T-helper 1 cell treated with Interleukin-12 subunit alpha and Interleukin-12 subunit beta and Interleukin-4 antibody, amounts not matched to agents 30 ng/mL and 1 ng/mL, for 36 hours (primary cell): ENCODE measurements around the gene KANK3. TPM values are rescaled to one million over a fixed set of nuclear protein-coding genes. Genes with fewer than 3 reads are reported as not detected.
"Not testable (repeated sequence)": the region's sequence is repeated elsewhere in the genome, so short reads cannot be mapped to it uniquely, and the experiment has no call there.

Source experiments
- intact Hi-C: fragments of 100-400 bp; cut with micrococcal nuclease; formaldehyde crosslinking; loops from one replicate; pipeline ENCODE4 v1.15.1; 2024
- total RNA-seq: library from RNA; stranded (reverse); gene quantifications from 2 replicates; pipeline ENCODE4 v1.2.3, GENCODE V29; 2022

Gene KANK3
- total RNA-seq, 1 donor from 2014 or later: 1.5 TPM

DNA sequence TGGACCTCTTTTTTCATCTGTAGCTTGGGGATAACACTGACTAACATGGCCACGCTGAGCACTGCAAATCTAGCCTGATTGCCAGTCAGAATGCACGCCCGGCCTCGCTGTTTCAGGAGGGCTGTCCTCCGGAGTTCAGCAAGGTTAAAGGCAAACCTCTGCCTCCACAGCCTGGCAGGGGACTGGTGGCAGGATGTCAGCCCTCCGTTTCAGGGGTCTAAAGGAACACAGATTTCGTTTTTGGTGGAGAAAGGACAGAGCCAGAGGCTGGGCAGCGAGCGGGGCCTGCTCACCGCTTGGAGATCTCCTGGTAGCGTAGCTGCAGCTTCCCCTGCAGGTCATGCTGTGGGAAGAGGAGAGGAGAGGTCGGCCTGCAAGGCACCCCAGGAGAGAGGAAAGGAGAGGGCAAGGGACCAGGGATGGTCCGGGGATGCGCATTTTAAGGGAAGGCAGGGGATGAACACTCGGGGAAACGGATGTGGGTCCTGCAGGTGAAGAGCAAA, 22.4 kb downstream of the KANK3 start:
- intact Hi-C loops: loop anchor here (1.0 to 10.0 kb wide), 7 partner anchors 12 to 396 kb away; partner anchors contain the start of genes CD320, CTXN1, HNRNPM and MARCHF2

DNA sequence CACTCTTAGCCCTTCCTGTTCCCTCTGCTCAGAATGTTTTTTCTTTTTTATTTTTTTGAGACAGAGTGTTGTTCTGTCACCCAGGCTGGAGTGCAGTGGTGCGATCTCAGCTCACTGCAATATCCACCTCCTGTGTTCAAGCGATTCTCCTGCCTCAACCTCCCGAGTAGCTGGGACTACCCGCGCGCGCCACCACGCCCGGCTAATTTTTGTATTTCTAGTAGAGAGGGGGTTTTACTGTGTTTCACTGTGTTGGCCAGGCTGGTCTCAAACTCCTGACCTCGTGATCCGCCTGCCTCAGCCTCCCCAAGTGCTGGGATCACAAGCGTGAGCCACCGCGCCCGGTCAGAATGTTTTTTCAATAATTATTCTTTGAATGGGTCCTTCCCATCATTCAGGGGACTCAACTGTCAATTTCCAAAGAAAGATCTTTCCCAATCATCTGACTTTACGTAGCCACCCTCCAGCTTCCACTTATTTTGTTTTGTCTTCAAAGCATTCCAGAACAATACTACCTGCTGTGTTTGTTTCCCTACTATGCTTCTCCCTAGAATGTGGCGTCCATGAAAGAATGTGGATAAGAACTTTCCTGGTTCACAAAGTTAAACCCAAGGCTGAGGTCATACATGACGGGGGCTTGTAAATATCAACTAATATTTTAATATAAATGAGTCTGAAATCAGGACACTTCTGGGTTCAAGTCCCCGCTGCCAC, 23.1 kb downstream of the KANK3 start:
- intact Hi-C loops: loop anchor here (5.0 to 10.0 kb wide), 2 partner anchors 53 to 395 kb away; partner anchors contain the start of genes CTXN1 and SNAPC2

DNA sequence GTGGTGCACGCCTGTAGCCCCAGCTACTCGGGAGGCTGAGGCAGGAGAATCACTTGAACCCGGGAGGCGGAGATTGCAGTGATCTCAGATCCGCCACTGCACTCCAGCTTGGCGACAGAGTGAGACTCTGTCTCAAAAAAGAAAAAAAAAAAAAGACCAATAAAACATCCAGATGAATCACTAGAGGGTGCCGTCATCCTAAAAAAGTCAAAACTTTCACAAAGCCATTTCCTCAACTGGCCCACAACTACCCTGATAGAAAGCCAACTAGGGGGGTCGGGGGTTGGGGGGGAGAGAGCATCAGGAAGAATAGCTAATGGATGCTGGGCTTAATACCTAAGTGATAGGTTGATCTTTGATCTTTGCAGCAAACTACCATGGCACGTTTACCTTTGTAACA, 24.2 kb downstream of the KANK3 start:
- intact Hi-C loops: not testable (repeated sequence)

DNA sequence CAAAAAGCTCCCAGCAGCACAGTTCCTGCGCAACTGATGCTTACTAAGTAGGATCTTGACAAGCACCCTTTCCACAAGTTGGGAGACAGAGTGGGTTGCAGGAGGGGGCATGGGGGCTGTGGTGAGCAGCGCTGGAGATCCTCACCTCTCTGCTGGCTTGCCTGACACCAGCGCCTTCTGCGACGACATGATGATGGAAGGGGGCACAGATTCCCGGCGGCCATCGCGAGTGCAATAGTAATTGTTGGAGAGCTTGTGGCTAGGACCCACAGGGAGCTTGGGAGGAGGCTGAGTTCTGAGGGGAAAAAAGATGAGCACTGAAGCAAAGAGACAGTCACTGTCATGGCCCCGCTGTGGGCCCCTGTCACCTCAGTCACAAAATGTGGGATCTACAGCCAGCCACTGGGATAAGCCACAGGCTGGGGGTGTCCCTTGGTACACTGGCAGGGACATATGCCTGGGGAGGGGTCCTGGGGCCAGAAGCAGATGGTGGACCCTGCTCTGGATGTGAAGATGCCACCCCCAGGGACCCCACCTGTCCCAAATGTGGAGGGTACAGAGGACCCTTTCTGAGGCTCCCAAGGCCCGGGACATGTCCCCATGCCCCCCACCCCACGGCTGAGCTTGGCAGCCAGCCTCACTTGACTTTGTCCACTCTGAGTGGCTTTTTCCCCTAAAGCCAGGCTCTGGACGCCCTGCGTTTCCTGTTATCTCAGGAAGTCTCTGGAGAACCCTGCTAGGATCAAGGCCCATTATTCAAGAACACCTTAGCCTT, 26.5 kb downstream of the KANK3 start:
- intact Hi-C loops: no loop called here

DNA sequence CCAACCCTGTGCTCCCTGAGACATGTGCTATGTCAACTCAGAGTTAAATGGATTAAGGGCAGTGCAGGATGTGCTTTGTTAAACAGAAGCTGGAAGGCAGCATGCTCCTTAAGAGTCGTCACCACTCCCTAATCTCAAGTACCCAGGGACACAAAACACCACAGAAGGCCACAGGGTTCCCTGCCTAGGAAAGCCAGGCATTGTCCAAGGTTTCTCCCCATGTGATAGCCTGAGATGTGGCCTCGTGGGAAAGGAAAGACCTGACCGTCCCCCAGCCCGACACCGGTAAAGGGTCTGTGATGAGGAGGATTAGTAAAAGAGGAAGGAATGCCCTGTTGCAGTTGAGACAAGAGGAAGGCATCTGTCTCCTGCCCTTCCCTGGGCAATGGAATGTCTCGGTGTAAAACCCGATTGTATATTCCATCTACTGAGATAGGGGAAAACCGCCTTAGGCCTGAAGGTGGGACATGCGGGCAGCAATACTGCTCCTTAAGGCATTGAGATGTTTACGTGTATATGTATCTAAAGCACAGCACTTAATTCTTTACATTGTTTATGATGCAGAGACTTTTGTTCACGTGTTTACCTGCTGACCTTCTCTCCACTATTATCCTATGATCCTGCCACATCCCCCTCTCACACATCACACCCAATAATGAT, 28.0 kb downstream of the KANK3 start:
- intact Hi-C loops: not testable (repeated sequence)

DNA sequence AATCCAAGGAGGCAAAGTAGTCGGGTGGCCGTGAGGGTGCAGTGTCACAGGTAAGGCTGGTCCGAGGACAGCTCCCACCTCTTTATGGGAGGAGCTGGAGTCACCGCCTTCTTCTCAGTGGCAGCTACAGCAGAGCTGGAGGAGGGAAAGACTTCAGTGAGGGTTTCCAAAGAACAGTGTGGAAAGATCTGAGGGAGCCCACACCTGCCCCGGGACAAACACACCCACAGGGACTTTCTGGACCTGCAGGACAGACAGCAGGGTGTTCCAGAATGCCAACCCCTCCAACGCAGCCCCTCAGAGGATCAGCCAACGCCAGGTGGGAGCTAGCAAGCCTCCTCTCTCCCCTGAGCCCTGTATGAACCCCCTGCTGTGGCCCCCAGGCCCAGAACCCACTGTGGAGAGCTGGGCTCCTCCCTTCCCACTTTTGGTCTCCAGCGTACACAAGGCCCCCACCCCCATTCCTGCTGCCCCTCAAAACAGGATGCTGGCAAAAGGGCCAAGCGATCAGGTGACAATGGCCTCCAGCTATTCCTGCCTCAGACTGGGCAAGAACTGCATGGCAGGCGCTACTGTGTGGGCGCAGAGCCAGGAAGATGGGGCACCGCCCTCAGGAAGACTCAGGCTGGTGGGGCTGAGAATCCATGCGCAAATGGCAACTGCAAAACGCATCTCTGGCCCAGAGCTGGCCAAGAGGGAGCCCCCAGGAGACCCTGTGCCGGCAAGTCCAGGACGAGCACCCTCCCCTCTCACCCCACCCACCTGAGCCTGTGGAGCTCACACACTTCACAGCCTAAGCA, 31.4 kb downstream of the KANK3 start:
- intact Hi-C loops: no loop called here

DNA sequence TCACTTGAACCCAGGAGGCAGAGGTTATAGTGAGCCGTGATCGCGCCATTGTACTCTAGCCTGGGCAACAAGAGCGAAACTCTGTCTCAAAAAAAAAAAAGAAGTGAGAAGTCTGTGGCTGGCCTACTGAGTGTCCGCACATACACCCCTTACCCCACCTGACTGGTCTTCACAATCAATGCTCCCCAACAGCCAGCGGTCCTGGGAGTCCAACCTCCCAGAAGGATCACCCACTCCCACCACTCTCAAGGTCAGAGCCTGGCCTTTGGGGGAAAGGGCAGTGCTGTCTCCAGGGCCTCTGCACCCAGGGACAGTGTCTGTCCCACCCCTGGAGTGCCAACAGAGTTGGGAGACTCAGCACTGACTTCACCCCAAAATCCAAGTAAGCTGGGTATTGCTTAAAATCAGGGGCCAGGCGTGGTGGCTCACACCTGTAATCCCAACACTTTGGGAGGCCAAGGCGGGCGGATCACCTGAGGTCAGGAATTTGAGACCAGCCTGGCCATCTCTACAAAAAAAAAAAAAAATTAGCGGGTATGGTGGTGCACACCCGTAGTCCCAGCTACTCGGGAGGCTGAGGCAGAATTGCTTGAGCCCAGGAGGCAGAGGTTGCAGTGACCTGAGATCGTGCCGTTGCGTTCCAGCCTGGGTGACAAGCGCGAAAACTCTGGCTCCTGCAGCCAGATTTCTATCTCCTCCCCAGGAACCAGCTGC, 32.6 kb downstream of the KANK3 start:
- intact Hi-C loops: no loop called here

DNA sequence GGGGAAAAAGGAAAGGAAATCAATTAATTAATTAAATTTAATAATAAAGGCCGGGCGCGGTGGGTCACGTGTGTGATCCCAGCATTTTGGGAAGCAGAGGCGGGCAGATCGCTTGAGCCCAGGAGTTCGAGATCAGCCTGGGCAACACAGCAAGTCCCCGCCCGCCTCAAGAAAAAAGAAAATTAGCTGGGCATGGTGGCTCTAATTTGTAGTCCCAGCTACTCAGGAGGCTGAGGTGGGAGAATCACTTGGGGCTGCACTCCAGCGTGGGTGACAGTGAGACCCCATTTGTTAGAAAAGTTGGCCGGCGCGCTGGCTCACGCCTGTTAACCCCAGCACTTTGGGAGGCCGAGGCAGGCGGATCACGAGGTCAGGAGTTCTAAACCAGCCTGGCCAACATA, 34.2 kb downstream of the KANK3 start:
- intact Hi-C loops: loop anchor here (1.0 to 5.0 kb wide), 6 partner anchors 12 to 204 kb away; partner anchors contain the start of genes CERS4, KANK3, NDUFA7 and RAB11B

DNA sequence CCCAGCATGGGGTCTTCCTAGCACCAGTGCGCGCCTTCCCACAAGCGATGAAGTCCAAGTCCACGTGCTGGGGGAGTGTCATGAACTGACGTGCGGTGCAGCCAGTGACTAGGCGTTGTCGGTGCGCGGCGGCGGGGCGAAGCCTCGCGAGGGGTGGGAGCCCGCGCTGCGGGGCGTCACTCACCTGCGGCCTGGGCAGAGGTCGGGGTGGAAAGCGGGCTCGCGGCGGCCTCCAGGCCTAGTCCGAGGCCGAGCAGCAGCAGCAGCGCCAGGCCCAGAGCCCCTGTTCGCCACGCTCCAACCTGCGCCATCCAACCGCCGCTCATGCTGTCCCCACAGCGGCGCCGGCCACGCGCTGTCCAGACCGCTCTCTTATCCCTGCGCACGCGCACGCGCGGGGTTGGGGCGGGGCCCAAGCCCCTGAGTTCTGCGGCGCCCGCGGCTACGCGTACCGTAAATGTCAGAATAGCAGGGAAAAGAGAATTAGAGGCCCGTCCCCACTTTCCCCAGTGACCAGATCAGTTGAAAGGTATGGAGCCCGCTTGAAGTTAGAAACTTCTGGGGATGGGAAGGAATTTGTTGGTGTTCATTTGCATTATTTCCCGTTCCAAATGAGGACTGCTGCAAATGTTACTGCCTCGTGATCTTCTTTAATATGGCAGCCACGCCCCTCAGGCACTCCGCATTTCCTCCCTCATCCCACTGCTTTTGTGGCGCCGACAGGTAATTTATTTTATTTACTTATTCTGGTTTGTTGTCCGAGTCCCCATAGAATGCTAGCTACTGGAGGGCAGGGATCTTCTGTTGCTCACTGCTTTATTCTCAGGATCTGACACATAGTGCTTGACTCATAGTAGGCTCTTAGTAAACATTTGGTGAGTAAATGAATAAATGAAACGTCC, 34.8 kb downstream of the KANK3 start, which contains the start of gene CD320:
Gene CD320, minus strand, starts transcription at position 394 of the 902 bp plus-strand sequence. Its CDS starts 68 bp downstream, at position 326.
- intact Hi-C loops: loop anchor here (1.0 to 5.0 kb wide), 6 partner anchors 13 to 205 kb away; partner anchors contain the start of genes CERS4, KANK3, NDUFA7 and RAB11B

DNA sequence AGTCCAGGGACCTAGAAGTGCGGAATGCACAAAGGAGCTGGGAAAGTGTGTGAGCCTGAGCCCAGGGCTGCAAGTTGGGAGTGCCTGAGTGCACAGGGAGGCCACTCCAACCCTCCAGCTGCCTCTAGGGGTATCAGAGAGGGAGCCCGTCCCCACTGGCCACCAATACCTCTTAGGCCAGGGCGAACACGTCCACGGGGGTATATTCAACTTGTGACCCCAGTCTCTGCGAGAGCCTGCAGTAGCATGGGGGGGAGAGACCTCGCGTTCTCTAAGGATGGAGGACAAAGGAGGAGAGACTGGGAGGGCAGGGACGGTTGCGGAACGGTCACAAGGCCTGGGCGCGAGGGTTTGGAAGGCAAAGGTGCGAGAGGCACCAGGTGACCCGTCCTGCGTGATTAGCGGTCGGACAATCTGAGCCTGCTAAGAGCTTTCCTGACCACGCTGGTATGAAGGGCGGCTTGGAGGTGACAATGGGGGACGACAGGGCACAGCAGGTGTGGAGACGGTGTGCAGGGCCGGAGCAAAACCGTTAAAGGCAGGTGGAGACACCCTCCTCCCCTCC, 35.6 kb downstream of the KANK3 start:
- intact Hi-C loops: loop anchor here (5.0 kb wide), 1 partner anchor 40 kb away; no protein-coding TSS in a partner anchor

DNA sequence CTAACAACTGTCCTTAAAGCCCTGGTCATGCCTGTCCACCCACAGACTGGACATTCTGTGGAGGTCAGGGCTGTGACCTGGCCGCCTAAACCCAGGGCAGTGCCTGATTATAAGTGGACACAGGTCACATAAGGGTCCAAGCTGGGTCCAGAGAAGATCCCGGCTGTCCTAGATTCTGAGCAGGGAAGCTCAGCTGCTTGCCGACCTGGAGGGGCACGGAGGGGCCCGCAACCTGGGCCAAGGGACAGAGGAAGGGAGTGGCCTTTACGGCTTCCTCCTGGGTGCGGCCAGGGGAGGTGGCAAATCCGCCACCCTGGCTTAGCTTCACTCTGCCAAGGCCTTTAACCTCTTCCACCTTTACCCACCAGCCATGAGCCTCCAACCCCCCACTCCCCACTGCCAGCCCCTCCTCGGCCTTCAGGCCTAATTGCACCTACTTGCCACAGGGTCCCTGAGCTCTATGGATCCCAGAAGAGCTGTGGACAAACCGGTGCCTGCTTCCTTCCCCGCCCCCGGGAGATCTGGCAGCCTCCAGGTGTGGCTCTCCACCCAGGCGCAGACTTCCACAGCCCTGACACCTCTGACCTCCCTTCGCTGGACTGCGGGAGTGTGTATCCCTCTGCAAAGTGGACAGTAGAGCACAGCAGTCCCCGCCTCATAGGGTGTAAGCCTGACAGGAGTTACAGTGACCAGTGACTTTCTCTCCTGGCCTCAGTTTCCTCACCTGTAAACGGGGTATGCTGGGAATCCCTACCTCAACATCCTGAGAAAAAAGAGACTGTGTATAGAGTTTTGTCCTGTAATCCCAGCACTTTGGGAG, 36.6 kb downstream of the KANK3 start:
- intact Hi-C loops: loop anchor here (5.0 kb wide), 1 partner anchor 39 kb away; no protein-coding TSS in a partner anchor

DNA sequence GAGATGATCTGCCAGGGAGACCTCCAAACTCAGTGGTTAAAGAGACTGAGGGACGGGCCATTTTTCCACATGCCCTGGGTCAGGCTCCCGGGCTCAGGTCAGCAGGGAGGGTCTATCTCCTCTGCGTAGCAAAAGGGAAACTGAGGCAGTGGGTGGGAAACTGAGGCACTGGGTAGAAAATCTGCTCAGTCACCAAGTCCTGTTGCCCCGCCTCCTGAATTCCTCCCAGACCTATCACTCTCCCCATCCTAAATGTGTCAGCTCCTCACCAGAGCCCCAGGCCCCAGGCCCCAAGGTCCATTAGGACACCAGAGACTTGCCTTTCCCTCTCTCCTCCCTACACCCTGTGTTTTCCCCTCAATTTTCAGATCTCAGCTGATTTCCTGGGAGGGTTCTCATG, 37.3 kb downstream of the KANK3 start:
- intact Hi-C loops: loop anchor here (5.0 kb wide), 1 partner anchor 38 kb away; no protein-coding TSS in a partner anchor

DNA sequence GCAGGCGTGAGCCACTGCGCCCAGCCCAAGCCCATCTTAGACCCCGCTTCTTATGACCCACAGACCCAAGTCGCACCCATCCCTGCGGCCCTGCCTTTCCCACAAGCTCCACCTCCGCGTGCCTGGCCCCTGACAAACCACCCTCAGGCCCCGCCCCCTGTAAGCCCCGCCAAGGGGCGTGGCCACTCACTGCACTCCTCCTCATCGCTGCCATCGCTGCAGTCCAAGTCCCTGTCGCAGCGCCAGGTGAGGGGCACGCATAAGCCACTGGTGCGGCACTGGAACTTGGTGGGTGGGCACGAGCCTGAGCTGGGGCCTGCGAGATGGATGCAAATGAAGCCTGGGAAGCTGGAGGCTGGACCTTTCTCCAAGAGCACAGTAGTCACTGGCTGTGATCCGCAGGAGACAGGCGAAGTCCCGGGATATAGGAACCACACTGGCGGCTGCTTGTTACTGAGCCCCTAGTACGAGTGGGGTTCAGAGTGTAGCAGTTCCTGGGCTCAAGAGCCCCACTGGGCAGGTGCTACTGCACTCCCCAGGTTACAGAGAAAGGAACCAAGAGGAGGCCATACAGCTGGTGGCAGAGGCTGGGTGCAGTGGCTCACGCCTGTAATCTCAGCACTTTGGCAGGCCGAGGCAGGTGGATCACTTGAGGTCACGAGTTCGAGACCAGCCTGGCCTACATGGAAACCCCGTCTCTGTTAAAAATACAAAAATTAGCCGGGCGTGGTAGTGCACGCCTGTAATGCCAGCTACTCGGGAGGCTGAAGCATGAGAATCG, 38.0 kb downstream of the KANK3 start:
- intact Hi-C loops: loop anchor here (5.0 kb wide), 1 partner anchor 38 kb away; no protein-coding TSS in a partner anchor

DNA sequence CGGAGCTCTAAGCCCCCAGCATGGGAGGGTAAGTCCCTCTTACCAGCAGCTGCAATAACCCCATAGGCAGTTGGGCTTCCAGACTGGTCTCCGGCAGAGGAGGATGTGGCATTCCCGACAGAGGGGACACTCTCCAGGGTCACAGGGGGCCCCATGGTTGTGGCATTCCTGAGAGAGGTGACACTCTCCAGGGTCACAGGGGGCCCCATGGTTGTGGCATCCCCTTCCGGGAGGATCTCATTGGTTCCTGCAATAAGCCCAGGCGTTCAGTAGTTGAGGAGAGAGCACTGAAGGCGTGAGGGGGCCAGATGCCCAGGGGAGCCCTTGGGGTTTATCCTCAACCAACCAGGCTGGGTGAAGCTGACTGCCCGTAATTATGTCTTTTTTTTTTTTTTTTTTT, 40.3 kb downstream of the KANK3 start:
- intact Hi-C loops: no loop called here

DNA sequence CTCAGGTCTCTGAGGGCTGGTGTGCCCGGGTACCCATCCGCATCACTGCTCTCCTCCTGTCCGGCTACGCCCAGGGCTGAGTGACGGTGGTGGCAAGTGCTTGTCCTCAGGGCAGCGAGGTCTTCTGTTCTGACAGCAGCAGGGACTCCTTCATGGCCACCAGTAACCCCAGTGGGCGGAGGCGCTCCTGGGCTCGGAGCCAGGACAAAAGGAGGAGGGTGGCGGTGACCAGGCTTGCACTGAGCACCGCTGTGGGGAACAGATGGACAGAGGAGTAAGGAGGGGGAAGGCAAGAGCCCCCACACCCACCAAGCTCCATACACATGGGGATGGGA, 40.7 kb downstream of the KANK3 start:
- intact Hi-C loops: no loop called here

DNA sequence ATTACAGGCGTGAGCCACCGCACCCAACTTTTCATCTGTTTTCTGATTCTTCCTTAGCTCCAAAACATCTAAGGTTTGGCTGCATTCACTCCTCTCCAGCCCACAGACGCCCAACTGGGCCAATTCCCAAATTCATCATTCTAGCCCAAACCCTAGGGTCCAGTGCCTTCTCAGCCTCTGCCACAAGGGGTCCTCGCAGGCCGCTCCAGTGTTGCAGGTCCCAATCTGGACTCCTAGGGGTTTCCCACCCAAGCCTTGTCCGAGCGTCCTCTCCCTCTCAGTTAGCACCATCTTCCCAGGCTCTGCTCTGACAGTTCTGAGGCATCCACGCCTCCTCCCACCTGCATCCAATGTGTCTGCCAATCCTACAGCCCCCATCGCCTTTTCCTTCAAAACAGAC, 51.7 kb downstream of the KANK3 start:
- intact Hi-C loops: not testable (repeated sequence)

DNA sequence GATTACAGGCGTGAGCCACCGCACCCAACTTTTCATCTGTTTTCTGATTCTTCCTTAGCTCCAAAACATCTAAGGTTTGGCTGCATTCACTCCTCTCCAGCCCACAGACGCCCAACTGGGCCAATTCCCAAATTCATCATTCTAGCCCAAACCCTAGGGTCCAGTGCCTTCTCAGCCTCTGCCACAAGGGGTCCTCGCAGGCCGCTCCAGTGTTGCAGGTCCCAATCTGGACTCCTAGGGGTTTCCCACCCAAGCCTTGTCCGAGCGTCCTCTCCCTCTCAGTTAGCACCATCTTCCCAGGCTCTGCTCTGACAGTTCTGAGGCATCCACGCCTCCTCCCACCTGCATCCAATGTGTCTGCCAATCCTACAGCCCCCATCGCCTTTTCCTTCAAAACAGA, 66.6 kb downstream of the KANK3 start:
- intact Hi-C loops: not testable (repeated sequence)
